Keratinocyte (primary cell): ENCODE measurements around the gene BMF. TPM values are rescaled to one million over a fixed set of nuclear protein-coding genes. Genes with fewer than 3 reads are reported as not detected.

Source experiments
- DNase-seq: peaks from one replicate; pipeline ENCODE4 v3.0.0-alpha.2; 2011; ENCODE audit warnings: low read depth, missing footprints, low spot score
- FAIRE-seq: peaks from 2 replicates; lab custom pipeline; 2011; peaks lifted over from hg19 to GRCh38; lab: Jason Lieb, UNC
- H2AFZ ChIP-seq: 2 replicates; pipeline ENCODE4 v1.6.0; 2012; ENCODE audit warnings: low read length, control low read depth, inconsistent platforms; ENCODE audit not compliant: control insufficient read depth
- H3K27ac ChIP-seq: 2 replicates; pipeline ENCODE4 v1.5.1; 2011; ENCODE audit warnings: low read length; ENCODE audit not compliant: control insufficient read depth, insufficient read depth
- H3K27me3 ChIP-seq: 3 replicates; pipeline ENCODE4 v1.6.0; 2011; ENCODE audit warnings: low read length; ENCODE audit not compliant: control insufficient read depth, insufficient read depth; ENCODE audit errors: extremely low read depth
- H3K36me3 ChIP-seq, 2 experiments: 2 replicates in 1 of 2; 3 replicates in 1 of 2; pipeline ENCODE4 v1.5.1; 2011; ENCODE audit warnings: low read length in 2 of 2, mild to moderate bottlenecking in 1 of 2; ENCODE audit not compliant: control insufficient read depth in 2 of 2, insufficient read depth in 2 of 2; ENCODE audit errors: extremely low read depth in 1 of 2
- H3K4me1 ChIP-seq: 3 replicates; pipeline ENCODE4 v1.5.1; 2011; ENCODE audit warnings: low read length; ENCODE audit not compliant: control insufficient read depth, insufficient read depth; ENCODE audit errors: extremely low read depth
- H3K4me2 ChIP-seq: 3 replicates; pipeline ENCODE4 v1.6.0; 2011; ENCODE audit warnings: low read depth, low read length; ENCODE audit not compliant: control insufficient read depth, insufficient read depth; ENCODE audit errors: extremely low read depth
- H3K4me3 ChIP-seq, 3 experiments: fragments of 200-600 bp in 1 of 3; sonication (generic) in 1 of 3; 2 replicates in 2 of 3; 3 replicates in 1 of 3; pipeline ENCODE4 v1.5.1; 2011 to 2016; ENCODE audit warnings: low read length in 3 of 3, mild to moderate bottlenecking in 3 of 3, control low read depth in 2 of 3, inconsistent platforms in 1 of 3, low read depth in 1 of 3, mixed read lengths in 1 of 3, mixed run types in 1 of 3, moderate library complexity in 1 of 3; ENCODE audit not compliant: control insufficient read depth in 2 of 3, insufficient read depth in 2 of 3; ENCODE audit errors: extremely low read depth in 1 of 3
- H3K79me2 ChIP-seq: 2 replicates; pipeline ENCODE4 v1.6.0; 2012; ENCODE audit warnings: low read length; ENCODE audit not compliant: control insufficient read depth, insufficient read depth
- H3K9ac ChIP-seq: 3 replicates; pipeline ENCODE4 v1.6.0; 2011; ENCODE audit warnings: low read length; ENCODE audit not compliant: control insufficient read depth, insufficient read depth; ENCODE audit errors: extremely low read depth
- H3K9me1 ChIP-seq: 3 replicates; pipeline ENCODE4 v1.6.0; 2011; ENCODE audit warnings: low read length; ENCODE audit not compliant: control insufficient read depth, insufficient read depth; ENCODE audit errors: extremely low read depth
- H3K9me3 ChIP-seq: 2 replicates; pipeline ENCODE4 v1.5.1; 2012; ENCODE audit warnings: low read depth, low read length; ENCODE audit not compliant: control insufficient read depth
- H4K20me1 ChIP-seq: 3 replicates; pipeline ENCODE4 v1.6.0; 2011; ENCODE audit warnings: low read length; ENCODE audit not compliant: control insufficient read depth, insufficient read depth; ENCODE audit errors: extremely low read depth
- EZH2 ChIP-seq: IDR thresholded peaks from one replicate; pipeline ENCODE4 v1.6.1; 2012; ENCODE audit warnings: inconsistent platforms, mild to moderate bottlenecking, low read length, moderate library complexity
- dilution Hi-C: fragments of 300-500 bp; cut with MboI; formaldehyde crosslinking; loops from one replicate; pipeline ENCODE4 v1.7.0; 2020; ENCODE audit warnings: low sequenced_read_pairs; ENCODE audit not compliant: extremely low pct_ligation_motif_present
- polyA plus RNA-seq, 5 experiments: library from polyadenylated mRNA; depleted of rRNA in 3 of 5; stranded (reverse) in 3 of 5; stranded (forward) in 1 of 5; unstranded in 1 of 5; fragments of >200 nt; gene quantifications; 1 replicate in 1 of 5; 2 replicates in 3 of 5; 3 replicates in 1 of 5; pipeline versions ENCODE4 v1.2.1 to v1.2.3, GENCODE V29; 2011 to 2012; ENCODE audit warnings: missing spikeins in 2 of 5, low read depth in 1 of 5, low replicate concordance in 1 of 5
- TF ChIP-seq, protein P1 (sequence below), 3 experiments: IDR thresholded peaks in 1 of 3; conservative IDR thresholded peaks in 1 of 3; optimal IDR thresholded peaks in 1 of 3; 2 replicates in 2 of 3; 3 replicates in 1 of 3; pipeline versions ENCODE3 to v1.5.1; 2011; ENCODE audit warnings: low read length in 3 of 3, mild to moderate bottlenecking in 3 of 3, moderate library complexity in 2 of 3, control low read depth in 1 of 3, inconsistent platforms in 1 of 3; ENCODE audit not compliant: insufficient read depth in 2 of 3; ENCODE audit errors: extremely low read depth in 1 of 3

The BMF gene
- polyA plus RNA-seq, 1 donor (not counting 4 experiments of a cell fraction or from before 2014, with no cell fraction given), result 0.13 TPM

DNA sequence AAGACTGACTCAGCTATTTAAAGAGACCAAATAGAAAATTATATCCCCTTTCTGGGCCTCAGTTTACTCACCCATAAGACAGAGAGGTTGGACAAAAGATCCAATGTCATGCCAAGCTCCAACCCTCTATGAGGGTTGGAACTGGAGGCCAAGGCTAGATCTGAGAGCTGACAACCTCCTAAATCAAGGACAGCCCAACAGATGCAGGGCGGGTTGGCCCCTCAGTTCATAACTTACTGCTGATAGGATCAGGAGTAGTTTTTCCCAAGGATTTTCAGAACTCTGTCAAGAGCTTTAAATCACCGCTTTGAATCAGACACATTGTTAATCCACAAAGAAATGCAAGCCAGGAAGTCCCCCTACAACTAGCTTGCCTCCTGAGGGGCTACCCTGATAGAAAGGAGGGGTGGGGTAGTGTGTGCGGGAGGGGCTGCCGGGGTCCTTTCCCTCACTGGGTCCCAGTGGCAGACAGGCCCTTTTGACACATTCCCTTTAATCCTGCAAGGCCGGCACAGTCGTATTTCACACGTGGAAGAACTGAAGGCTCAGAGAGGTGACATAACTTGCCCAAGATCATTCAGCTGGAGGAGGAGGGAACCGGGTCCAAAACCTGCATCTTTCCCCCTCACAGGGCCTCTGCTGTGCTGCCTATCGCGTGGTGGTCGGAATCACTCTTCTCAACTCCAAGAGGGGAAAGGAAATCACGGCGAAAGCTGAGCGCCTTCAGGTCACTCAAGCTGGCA is 21.4 kb downstream of the BMF start:
- no peak overlapping the region for H3K9ac ChIP-seq
- no peak overlapping the region for H3K4me3 ChIP-seq
- no peak overlapping the region for H2AFZ ChIP-seq
- H3K27ac ChIP-seq, result no peak overlapping the region
- H3K9me3 ChIP-seq, result no peaks in the 10 kb centered on the region
- no peaks in the 10 kb centered on the region for H3K9me1 ChIP-seq
- TF ChIP-seq, protein P1, sequence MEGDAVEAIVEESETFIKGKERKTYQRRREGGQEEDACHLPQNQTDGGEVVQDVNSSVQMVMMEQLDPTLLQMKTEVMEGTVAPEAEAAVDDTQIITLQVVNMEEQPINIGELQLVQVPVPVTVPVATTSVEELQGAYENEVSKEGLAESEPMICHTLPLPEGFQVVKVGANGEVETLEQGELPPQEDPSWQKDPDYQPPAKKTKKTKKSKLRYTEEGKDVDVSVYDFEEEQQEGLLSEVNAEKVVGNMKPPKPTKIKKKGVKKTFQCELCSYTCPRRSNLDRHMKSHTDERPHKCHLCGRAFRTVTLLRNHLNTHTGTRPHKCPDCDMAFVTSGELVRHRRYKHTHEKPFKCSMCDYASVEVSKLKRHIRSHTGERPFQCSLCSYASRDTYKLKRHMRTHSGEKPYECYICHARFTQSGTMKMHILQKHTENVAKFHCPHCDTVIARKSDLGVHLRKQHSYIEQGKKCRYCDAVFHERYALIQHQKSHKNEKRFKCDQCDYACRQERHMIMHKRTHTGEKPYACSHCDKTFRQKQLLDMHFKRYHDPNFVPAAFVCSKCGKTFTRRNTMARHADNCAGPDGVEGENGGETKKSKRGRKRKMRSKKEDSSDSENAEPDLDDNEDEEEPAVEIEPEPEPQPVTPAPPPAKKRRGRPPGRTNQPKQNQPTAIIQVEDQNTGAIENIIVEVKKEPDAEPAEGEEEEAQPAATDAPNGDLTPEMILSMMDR (optimal IDR thresholded peaks at IDR 0.05 in 1 of 3, IDR thresholded peaks at IDR 0.05 in 1 of 3, conservative IDR thresholded peaks at IDR 0.05 in 1 of 3; ENCODE audit: extremely low read depth in 1 of 3, insufficient read depth in 2 of 3, low read length in 3 of 3), result no peak
- no peak for TF ChIP-seq EZH2
- H3K27me3 ChIP-seq, result peaks cover 18% of the 10 kb centered on the region
- DNase-seq, result no peak
- H3K4me1 ChIP-seq, result peaks cover 11% of the 10 kb centered on the region
- H3K4me2 ChIP-seq, result no peak overlapping the region
- H4K20me1 ChIP-seq, result no peaks in the 10 kb centered on the region
- FAIRE-seq, result no peak
- dilution Hi-C loops, result no loop called here
- H3K36me3 ChIP-seq, result no peaks in the 10 kb centered on the region
- H3K79me2 ChIP-seq, result no peaks in the 10 kb centered on the region

DNA sequence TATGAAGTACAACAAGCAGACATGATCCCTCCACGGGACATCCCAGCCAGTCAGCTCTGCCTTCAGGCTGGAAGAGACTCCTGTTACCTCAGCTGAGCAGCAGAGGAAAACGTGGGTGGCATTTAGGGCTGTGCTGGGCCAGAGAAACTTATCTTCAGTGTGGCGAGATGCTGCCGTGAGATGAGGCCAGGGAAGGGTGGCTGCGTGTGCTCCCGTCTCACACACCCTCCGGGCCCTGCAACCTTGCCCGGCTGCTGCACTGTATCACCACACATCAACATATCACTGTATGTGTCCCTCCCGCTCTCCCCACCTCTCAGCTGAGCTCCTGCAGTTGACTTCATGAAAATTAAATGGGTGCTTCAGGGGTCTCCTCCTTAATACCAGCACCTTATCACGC is 23.4 kb downstream of the BMF start:
- TF ChIP-seq EZH2, result no peak
- TF ChIP-seq, protein P1 (optimal IDR thresholded peaks at IDR 0.05 in 1 of 3, IDR thresholded peaks at IDR 0.05 in 1 of 3, conservative IDR thresholded peaks at IDR 0.05 in 1 of 3; ENCODE audit: extremely low read depth in 1 of 3, insufficient read depth in 2 of 3, low read length in 3 of 3), result no peak
- no peak overlapping the region for H3K9ac ChIP-seq
- dilution Hi-C loops, result no loop called here
- H3K4me3 ChIP-seq, result peak overlapping the region in 1 of 3 experiments; percentile 38
- DNase-seq, result no peak
- H3K27me3 ChIP-seq, result peaks cover 21% of the 10 kb centered on the region
- no peak overlapping the region for H3K27ac ChIP-seq
- peaks cover 11% of the 10 kb centered on the region for H3K4me1 ChIP-seq
- H3K36me3 ChIP-seq, result no peaks in the 10 kb centered on the region
- H2AFZ ChIP-seq, result no peak overlapping the region
- peak overlapping the region; percentile 56 for H3K4me2 ChIP-seq
- no peaks in the 10 kb centered on the region for H4K20me1 ChIP-seq
- no peaks in the 10 kb centered on the region for H3K9me1 ChIP-seq
- FAIRE-seq, result no peak
- no peaks in the 10 kb centered on the region for H3K79me2 ChIP-seq
- H3K9me3 ChIP-seq, result no peaks in the 10 kb centered on the region
